Neuronal stem cell (in vitro differentiated cells): ENCODE measurements around the gene GAS7.
A peak's percentile ranks its signal among the peaks of the same experiment; 100 is the strongest.

Experiments used
- DNase-seq: peaks from one replicate; pipeline ENCODE4 v3.0.0-alpha.2; 2013; ENCODE audit warnings: low spot score
- H2AFZ ChIP-seq: one replicate; pipeline ENCODE4 v1.6.1; 2013; ENCODE audit warnings: mild to moderate bottlenecking, low read length, inconsistent platforms
- H2AK5ac ChIP-seq: 2 replicates; pipeline ENCODE4 v1.6.1; 2013; ENCODE audit warnings: low read depth, mild to moderate bottlenecking, inconsistent platforms, low read length, moderate library complexity, mixed read lengths
- H2BK120ac ChIP-seq: 2 replicates; pipeline ENCODE4 v1.6.1; 2013; ENCODE audit warnings: low read depth, mild to moderate bottlenecking, inconsistent platforms, low read length, moderate library complexity, mixed read lengths
- H2BK12ac ChIP-seq: one replicate; pipeline ENCODE4 v1.6.1; 2013; ENCODE audit warnings: low read length, inconsistent platforms
- H2BK15ac ChIP-seq: 2 replicates; pipeline ENCODE4 v1.6.1; 2013; ENCODE audit warnings: mild to moderate bottlenecking, low read length, inconsistent platforms, mixed read lengths
- H2BK5ac ChIP-seq: one replicate; pipeline ENCODE4 v1.6.1; 2013; ENCODE audit warnings: inconsistent platforms, mild to moderate bottlenecking, low read length, moderate library complexity
- H3K14ac ChIP-seq: one replicate; pipeline ENCODE4 v1.6.1; 2013; ENCODE audit warnings: low read length, inconsistent platforms
- H3K18ac ChIP-seq: 2 replicates; pipeline ENCODE4 v1.6.1; 2013; ENCODE audit warnings: low read length, inconsistent platforms
- H3K23ac ChIP-seq: 2 replicates; pipeline ENCODE4 v1.6.1; 2013; ENCODE audit warnings: low read depth, mild to moderate bottlenecking, mixed read lengths, low read length, inconsistent platforms; ENCODE audit not compliant: poor library complexity
- H3K27ac ChIP-seq: replicated peaks from 3 replicates; pipeline ENCODE4 v1.5.1; 2013; ENCODE audit warnings: low read length, inconsistent platforms
- H3K27me3 ChIP-seq, 3 experiments: 2 replicates each; pipeline ENCODE4 v1.6.1; 2013; ENCODE audit warnings: low read length in 3 of 3, mild to moderate bottlenecking in 2 of 3, inconsistent platforms in 1 of 3, low read depth in 1 of 3, mixed read lengths in 1 of 3, moderate library complexity in 1 of 3; ENCODE audit not compliant: control insufficient read depth in 3 of 3, insufficient read depth in 3 of 3
- H3K36me3 ChIP-seq, 2 donors: replicated peaks in 1 of 2; 2 replicates each; pipeline ENCODE4 v1.6.1; 2013; ENCODE audit warnings: low read length in 2 of 2; ENCODE audit not compliant: control insufficient read depth in 2 of 2, insufficient read depth in 2 of 2
- H3K4ac ChIP-seq: 2 replicates; pipeline ENCODE4 v1.6.1; 2013; ENCODE audit warnings: inconsistent platforms, mild to moderate bottlenecking, low read length, moderate library complexity
- H3K4me1 ChIP-seq, 2 donors: 1 replicate in 1 of 2; 2 replicates in 1 of 2; pipeline ENCODE4 v1.6.1; 2013; ENCODE audit warnings: low read length in 2 of 2, low read depth in 1 of 2; ENCODE audit not compliant: control insufficient read depth in 2 of 2, insufficient read depth in 1 of 2
- H3K4me2 ChIP-seq: one replicate; pipeline ENCODE4 v1.6.1; 2013; ENCODE audit warnings: mild to moderate bottlenecking, low read length, inconsistent platforms; ENCODE audit not compliant: insufficient read depth, poor library complexity, severe bottlenecking
- H3K4me3 ChIP-seq, 2 donors: 2 replicates each; pipeline ENCODE4 v1.5.1; 2013; ENCODE audit warnings: low read length in 2 of 2, mild to moderate bottlenecking in 2 of 2, inconsistent platforms in 1 of 2, moderate library complexity in 1 of 2
- H3K79me1 ChIP-seq: one replicate; pipeline ENCODE4 v1.6.1; 2013; ENCODE audit warnings: low read depth, mild to moderate bottlenecking, inconsistent platforms, low read length, moderate library complexity
- H3K9ac ChIP-seq: one replicate; pipeline ENCODE4 v1.6.1; 2013; ENCODE audit warnings: mild to moderate bottlenecking, low read depth, low read length, inconsistent platforms; ENCODE audit not compliant: poor library complexity
- H3K9me3 ChIP-seq, 2 donors: replicated peaks in 1 of 2; 2 replicates each; pipeline versions ENCODE3 to v1.6.1; 2013; ENCODE audit warnings: low read length in 2 of 2, mild to moderate bottlenecking in 2 of 2, inconsistent platforms in 1 of 2, low read depth in 1 of 2, mixed read lengths in 1 of 2, moderate library complexity in 1 of 2; ENCODE audit not compliant: control insufficient read depth in 2 of 2, insufficient read depth in 1 of 2
- H4K8ac ChIP-seq: one replicate; pipeline ENCODE4 v1.6.1; 2013; ENCODE audit warnings: low read depth, mild to moderate bottlenecking, inconsistent platforms, low read length, moderate library complexity
- H4K91ac ChIP-seq: one replicate; pipeline ENCODE4 v1.6.1; 2013; ENCODE audit warnings: low read length, low read depth, mild to moderate bottlenecking, inconsistent platforms; ENCODE audit not compliant: poor library complexity
- WGBS, 2 donors: extraction: QIAGEN DNeasy Blood & Tissue Kit; methylation state at CpG; one replicate each; pipeline ENCODE4 v1.1.7; 2013; ENCODE audit warnings: missing lambda C conversion rate in 2 of 2, mixed read lengths in 1 of 2; ENCODE audit not compliant: insufficient read length in 2 of 2, insufficient replicate concordance in 1 of 2; ENCODE audit errors: extremely low coverage in 2 of 2; 5-methylcytosine and 5-hydroxymethylcytosine counted together

GAS7 gene

DNA sequence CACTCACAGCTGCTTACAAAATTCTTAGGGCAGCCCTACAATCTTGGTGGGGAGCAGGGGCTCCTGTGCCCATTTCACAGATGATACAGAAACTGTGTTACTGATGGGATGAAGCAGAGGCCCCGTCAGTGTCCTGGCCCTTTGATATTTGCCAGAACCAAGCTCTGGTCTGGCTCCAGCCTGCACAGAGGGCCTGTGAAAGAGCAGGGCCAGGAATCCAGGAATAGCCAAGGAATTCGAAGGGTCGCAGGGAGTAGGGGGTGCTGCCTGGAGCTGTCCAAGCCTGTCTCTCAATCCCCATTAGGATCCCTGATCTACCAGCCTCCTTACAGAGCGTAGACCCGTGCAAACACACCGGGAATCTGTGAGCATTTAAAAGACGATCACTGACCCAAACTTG, 207.1 kb downstream of the GAS7 start:
- H3K23ac ChIP-seq, result no peak overlapping the region
- H3K14ac ChIP-seq, result no peak overlapping the region
- no peak overlapping the region for H2BK15ac ChIP-seq
- H3K4me2 ChIP-seq, result no peak overlapping the region
- no peaks in the 10 kb centered on the region for H3K36me3 ChIP-seq
- no peaks in the 10 kb centered on the region for H3K79me1 ChIP-seq
- no peak overlapping the region for H2BK5ac ChIP-seq
- H4K8ac ChIP-seq, result no peak overlapping the region
- DNase-seq, result no peak
- no peak overlapping the region for H3K4me3 ChIP-seq
- peaks cover 0 to 2% of the 10 kb centered on the region in 2 donors for H3K4me1 ChIP-seq
- no peaks in the 10 kb centered on the region for H3K27me3 ChIP-seq
- no peak overlapping the region for H3K27ac ChIP-seq
- no peak overlapping the region for H2BK120ac ChIP-seq
- WGBS, 2 donors, result no CpG with 5 or more reads among the region's 7 CpGs
- no peak overlapping the region for H2AK5ac ChIP-seq
- H4K91ac ChIP-seq, result no peak overlapping the region
- no peak overlapping the region for H3K9ac ChIP-seq
- no peak overlapping the region for H2BK12ac ChIP-seq
- H2AFZ ChIP-seq, result no peak overlapping the region
- H3K18ac ChIP-seq, result no peak overlapping the region
- H3K9me3 ChIP-seq, result peaks cover 0 to 1% of the 10 kb centered on the region in 2 donors
- H3K4ac ChIP-seq, result no peak overlapping the region

DNA sequence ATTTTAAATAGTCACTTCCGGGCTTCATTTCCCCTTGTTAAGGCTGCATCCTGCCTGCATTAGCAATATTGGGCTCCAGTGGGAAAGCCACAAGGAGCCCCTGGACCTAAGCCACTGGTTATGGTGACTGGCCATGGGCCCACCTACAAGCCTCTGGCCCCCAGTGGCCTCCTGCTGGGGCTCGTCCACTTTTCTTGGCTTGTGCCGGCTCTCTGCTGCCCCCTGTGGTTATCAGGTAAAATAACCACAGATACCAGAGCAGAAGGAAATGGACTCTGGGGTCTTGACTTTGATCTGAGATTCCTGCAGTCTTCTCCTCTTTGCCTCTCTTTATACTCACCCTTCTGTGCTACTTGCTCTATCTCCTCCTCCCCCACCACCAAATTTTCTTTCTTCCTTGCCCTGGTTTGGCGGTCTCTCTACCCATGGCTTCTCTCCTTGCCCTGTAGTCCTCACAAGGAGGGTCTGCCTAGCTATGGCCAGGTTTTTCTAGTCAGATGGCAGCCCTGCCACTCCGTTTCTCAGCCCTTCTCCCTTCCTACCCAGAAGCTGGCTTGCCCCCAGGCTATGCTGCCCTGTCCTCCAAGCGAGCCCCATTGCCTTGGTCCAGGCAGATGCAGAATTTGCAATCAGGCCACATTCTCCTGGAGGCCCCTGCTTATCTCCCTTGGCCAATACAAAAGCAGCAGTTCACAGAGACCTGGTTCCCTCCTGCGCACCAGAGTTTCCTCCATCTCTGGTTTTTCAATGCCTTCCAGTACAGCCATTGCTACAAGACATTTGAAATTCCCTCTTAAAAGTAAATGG, 210.4 kb downstream of the GAS7 start:
- no peak overlapping the region for H2BK15ac ChIP-seq
- H4K91ac ChIP-seq, result no peak overlapping the region
- WGBS, 2 donors, result no CpG with 5 or more reads among the region's 7 CpGs
- no peak overlapping the region for H3K27ac ChIP-seq
- no peak overlapping the region for H3K4me3 ChIP-seq
- no peak overlapping the region for H3K4me2 ChIP-seq
- no peak overlapping the region for H2BK5ac ChIP-seq
- DNase-seq, result peak; percentile 41
- no peaks in the 10 kb centered on the region for H3K36me3 ChIP-seq
- H3K4ac ChIP-seq, result no peak overlapping the region
- no peak overlapping the region for H3K14ac ChIP-seq
- no peak overlapping the region for H2BK120ac ChIP-seq
- H2AFZ ChIP-seq, result no peak overlapping the region
- no peaks in the 10 kb centered on the region for H3K4me1 ChIP-seq
- H3K79me1 ChIP-seq, result no peaks in the 10 kb centered on the region
- H3K9me3 ChIP-seq, result peaks cover 0 to 1% of the 10 kb centered on the region in 2 donors
- H2BK12ac ChIP-seq, result no peak overlapping the region
- no peak overlapping the region for H4K8ac ChIP-seq
- H2AK5ac ChIP-seq, result no peak overlapping the region
- no peaks in the 10 kb centered on the region for H3K27me3 ChIP-seq
- no peak overlapping the region for H3K9ac ChIP-seq
- H3K23ac ChIP-seq, result no peak overlapping the region
- no peak overlapping the region for H3K18ac ChIP-seq

DNA sequence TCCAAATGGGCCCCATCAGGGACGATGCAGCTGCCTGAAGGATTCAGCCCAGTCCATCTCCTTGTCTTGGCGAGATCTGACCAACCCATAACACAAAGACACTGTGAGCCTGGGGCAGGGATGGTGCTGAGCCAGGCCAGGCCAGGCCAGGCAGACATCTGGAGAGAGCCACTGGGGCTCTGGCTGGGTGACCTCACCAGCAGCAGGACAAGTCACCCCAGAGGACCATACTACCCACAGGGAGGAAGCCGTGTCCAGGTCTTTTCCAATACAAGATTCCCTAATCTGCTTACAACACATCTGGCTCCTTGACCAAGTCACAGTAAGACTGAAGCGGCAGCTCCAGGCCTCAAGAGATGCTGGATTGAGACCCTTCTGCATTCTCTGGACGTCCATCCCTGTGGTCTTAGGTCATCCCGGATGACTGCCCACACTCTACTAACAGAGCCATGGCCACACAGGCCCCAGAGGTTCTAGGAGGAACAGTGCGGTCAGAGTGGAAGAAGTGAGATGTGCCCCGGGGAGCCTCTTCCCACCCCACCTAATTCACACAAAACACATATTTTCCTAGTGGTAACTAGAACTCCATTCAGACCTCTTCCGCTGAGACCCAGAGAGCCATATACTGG, 211.5 kb downstream of the GAS7 start:
- Histone ChIP-seq H2BK12ac (no peak overlapping the region), H2AK5ac (no peak overlapping the region), H3K27ac (no peak overlapping the region), H2BK120ac (no peak overlapping the region), H3K4me2 (no peak overlapping the region), H2BK5ac (no peak overlapping the region), H3K9ac (no peak overlapping the region), H4K8ac (no peak overlapping the region), H3K36me3 (no peaks in the 10 kb centered on the region), H3K4me1 (no peaks in the 10 kb centered on the region), H2AFZ (no peak overlapping the region), H3K79me1 (no peaks in the 10 kb centered on the region), H4K91ac (no peak overlapping the region), H3K14ac (no peak overlapping the region), H3K27me3 (no peaks in the 10 kb centered on the region), H3K4ac (no peak overlapping the region), H2BK15ac (no peak overlapping the region), H3K18ac (peak overlapping the region; percentile 15), H3K23ac (no peak overlapping the region), H3K9me3 (no peaks in the 10 kb centered on the region), H3K4me3 (no peak overlapping the region)
- no CpG with 5 or more reads among the region's 9 CpGs for WGBS, 2 donors
- DNase-seq, result no peak

DNA sequence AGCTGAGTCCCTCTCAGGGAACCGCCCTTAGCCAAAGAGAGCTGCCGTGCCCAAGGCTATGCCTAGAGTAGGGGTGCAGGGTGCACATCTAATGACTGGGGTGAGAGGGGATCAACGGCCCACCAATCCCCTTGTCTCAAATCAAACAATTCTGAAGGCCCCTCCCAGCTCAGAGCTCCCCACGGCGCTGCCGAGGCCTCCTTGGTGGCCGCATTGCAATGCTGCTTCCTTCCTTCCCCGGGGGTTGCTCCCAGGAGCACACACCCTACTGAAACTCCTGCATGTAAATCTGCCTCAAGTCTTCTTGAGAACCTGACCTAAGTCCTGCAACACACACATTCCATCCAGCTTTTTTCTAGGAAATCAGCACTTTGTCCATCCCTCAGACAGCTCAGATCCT, 212.8 kb downstream of the GAS7 start:
- Histone ChIP-seq H3K18ac (peak overlapping the region; percentile 52), H2BK15ac (no peak overlapping the region), H3K14ac (no peak overlapping the region), H3K9ac (no peak overlapping the region), H4K8ac (no peak overlapping the region), H2AK5ac (peak overlapping the region; percentile 41), H3K9me3 (no peaks in the 10 kb centered on the region), H3K4me3 (no peak overlapping the region), H2BK5ac (no peak overlapping the region), H3K27ac (no peak overlapping the region), H3K4me1 (no peaks in the 10 kb centered on the region), H4K91ac (no peak overlapping the region), H2AFZ (no peak overlapping the region), H3K23ac (no peak overlapping the region), H3K36me3 (no peaks in the 10 kb centered on the region), H2BK12ac (no peak overlapping the region), H3K79me1 (no peaks in the 10 kb centered on the region), H3K27me3 (no peaks in the 10 kb centered on the region), H3K4me2 (no peak overlapping the region), H3K4ac (no peak overlapping the region), H2BK120ac (no peak overlapping the region)
- WGBS, 2 donors, result no CpG with 5 or more reads among the region's 8 CpGs
- no peak for DNase-seq
